Measurements from ENCODE around the gene DNAI2. TPM values are rescaled to one million over a fixed set of nuclear protein-coding genes. Genes with fewer than 3 reads are reported as not detected.

DNAI2 gene
- total RNA-seq, 1 experiment from 2014 or later = not detected

Other genes with a start within 250 kb of the DNAI2 start
- gene RPL38, start 70.6 kb upstream of the DNAI2 start, total RNA-seq (2022) = 1,319 and 1,408 TPM in 2 replicates
- gene TTYH2, start 60.7 kb upstream of the DNAI2 start, total RNA-seq (2022) = 4.6 and 5.4 TPM in 2 replicates
- not detected in 2 replicates for gene KIF19, start 52.0 kb downstream of the DNAI2 start, total RNA-seq (2022)
- not detected in 2 replicates for gene BTBD17, start 87.6 kb downstream of the DNAI2 start, total RNA-seq (2022)
- not detected in 2 replicates for gene GPR142, start 93.3 kb downstream of the DNAI2 start, total RNA-seq (2022)
- gene GPRC5C, start 157.9 kb downstream of the DNAI2 start, total RNA-seq (2022) = 75.0 and 83.2 TPM in 2 replicates
- not detected in 2 replicates for gene CD300A, start 192.4 kb downstream of the DNAI2 start, total RNA-seq (2022)

All from Caco-2 (cell line).